ENCODE measurements around the gene PSMD4. TPM values are rescaled to one million over a fixed set of nuclear protein-coding genes. Genes with fewer than 3 reads are reported as not detected.

Gene PSMD4
- 243 and 344 TPM in 2 replicates for total RNA-seq

GRCh38 chr1:151254217-151255213 lies at the start of gene PSMD4:
TSS of gene PSMD4 (plus strand) at chr1:151254734. CDS start at chr1:151254783, 49 bp downstream.

GRCh38 chr1:151281969-151282882 lies 27.7 kb downstream of the PSMD4 start, which contains the start of gene ZNF687:
TSS of gene ZNF687 (plus strand) at chr1:151282299. CDS start at chr1:151286292, 3,993 bp downstream.

Other genes starting within 250 kb of the PSMD4 start
- 5.7 and 6.0 TPM in 2 replicates for gene MINDY1, start 247.8 kb upstream of the PSMD4 start, total RNA-seq
- gene PRUNE1, start 246.3 kb upstream of the PSMD4 start, total RNA-seq, result 4.0 and 4.6 TPM in 2 replicates
- 0.11 and 1.00 TPM in 2 replicates for gene BNIPL, start 218.1 kb upstream of the PSMD4 start, total RNA-seq
- gene C1orf56, start 207.0 kb upstream of the PSMD4 start, total RNA-seq, result 1.4 and 1.7 TPM in 2 replicates
- 41.1 and 44.4 TPM in 2 replicates for gene CDC42SE1, start 195.1 kb upstream of the PSMD4 start, total RNA-seq
- 5.0 and 6.9 TPM in 2 replicates for gene MLLT11, start 194.3 kb upstream of the PSMD4 start, total RNA-seq
- 15.6 and 18.4 TPM in 2 replicates for gene GABPB2, start 184.0 kb upstream of the PSMD4 start, total RNA-seq
- 0.66 and 0.75 TPM in 2 replicates for gene SEMA6C, start 108.1 kb upstream of the PSMD4 start, total RNA-seq
- gene TNFAIP8L2, start 98.1 kb upstream of the PSMD4 start, total RNA-seq, result not detected in 2 replicates
- gene LYSMD1, start 88.8 kb upstream of the PSMD4 start, total RNA-seq, result 5.6 and 6.7 TPM in 2 replicates
- gene SCNM1, start 88.6 kb upstream of the PSMD4 start, total RNA-seq, result 18.4 and 23.9 TPM in 2 replicates
- 0.22 TPM in 1 of 2 replicates, not detected in the other for gene TMOD4, start 78.8 kb upstream of the PSMD4 start, total RNA-seq
- 50.7 and 54.9 TPM in 2 replicates for gene VPS72, start 64.5 kb upstream of the PSMD4 start, total RNA-seq
- gene PIP5K1A, start 56.2 kb upstream of the PSMD4 start, total RNA-seq, result 66.1 and 76.1 TPM in 2 replicates
- gene ZNF687, start 27.6 kb downstream of the PSMD4 start, total RNA-seq, result 12.5 and 12.6 TPM in 2 replicates
- 47.9 and 74.1 TPM in 2 replicates for gene PI4KB, start 72.7 kb downstream of the PSMD4 start, total RNA-seq
- gene RFX5, start 92.5 kb downstream of the PSMD4 start, total RNA-seq, result 29.6 and 32.4 TPM in 2 replicates
- 22.2 and 25.0 TPM in 2 replicates for gene SELENBP1, start 118.0 kb downstream of the PSMD4 start, total RNA-seq
- 352 and 425 TPM in 2 replicates for gene PSMB4, start 144.8 kb downstream of the PSMD4 start, total RNA-seq
- 16.7 and 18.0 TPM in 2 replicates for gene POGZ, start 204.8 kb downstream of the PSMD4 start, total RNA-seq

Data from uterine smooth muscle cell (primary cell).